Activated CD4-positive, alpha-beta T cell treated with anti-CD3 and anti-CD28 coated beads, Interleukin-2, Interleukin-4, amounts not matched to agents 100 ng/mL and 50 ng/mL, durations not matched to agents 16 hours and 8 hours (primary cell): Measurements from ENCODE around the gene PRPF39.
A peak's percentile ranks its signal among the peaks of the same experiment; 100 is the strongest.
"Not testable (repeated sequence)": the region's sequence is repeated elsewhere in the genome, so short reads cannot be mapped to it uniquely, and the experiment has no call there.

Source experiments
- DNase-seq: peaks from one replicate; pipeline ENCODE4 v3.0.0-alpha.2; 2020; ENCODE audit warnings: low spot score

PRPF39 gene

GRCh38 chr14:45140661-45141187 is 56.8 kb downstream of the PRPF39 start:
- DNase-seq: no peak

DNA sequence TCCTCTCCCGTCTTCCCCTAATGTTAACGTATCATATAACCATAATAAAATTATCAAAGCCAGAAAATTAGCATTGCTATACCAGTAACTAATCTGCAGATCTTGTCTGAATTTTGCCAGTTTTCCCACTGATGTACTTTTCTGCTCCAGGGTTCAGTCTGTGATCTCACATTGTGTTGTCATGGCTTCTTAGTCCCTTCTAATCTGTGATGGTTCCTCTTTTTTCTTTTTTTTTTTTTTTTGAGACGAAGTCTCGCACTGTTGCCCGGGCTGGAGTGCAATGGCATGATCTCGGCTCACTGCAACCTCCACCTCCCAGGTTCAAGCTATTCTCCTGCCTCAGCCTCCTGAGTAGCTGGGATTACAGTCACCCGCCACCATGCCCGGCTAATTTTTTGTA is 58.2 kb downstream of the PRPF39 start:
- DNase-seq: not testable (repeated sequence)

GRCh38 chr14:45144658-45145057 is 60.7 kb downstream of the PRPF39 start:
- no peak for DNase-seq

DNA sequence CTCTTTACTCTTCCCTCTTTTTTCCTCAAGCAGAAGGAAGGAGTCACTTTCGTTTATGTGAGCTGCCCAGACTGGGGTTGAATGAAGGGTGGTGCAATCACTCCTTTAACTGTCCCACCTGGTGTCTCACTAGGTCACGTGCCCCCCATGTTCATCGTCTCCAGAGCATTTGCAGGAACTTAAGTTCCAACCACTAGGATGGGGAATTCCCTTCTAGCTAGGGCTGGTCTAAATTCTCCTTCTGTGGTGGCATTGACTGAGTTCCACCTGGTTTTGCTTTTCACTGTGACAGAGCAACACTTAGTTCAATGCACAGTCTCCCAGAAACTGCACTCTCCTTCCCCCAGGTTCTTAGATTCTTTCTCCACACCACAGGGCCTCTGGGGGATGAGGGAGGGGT is 61.3 kb downstream of the PRPF39 start:
- no peak for DNase-seq

GRCh38 chr14:45149602-45150001 is 65.7 kb downstream of the PRPF39 start:
- DNase-seq: no peak

DNA sequence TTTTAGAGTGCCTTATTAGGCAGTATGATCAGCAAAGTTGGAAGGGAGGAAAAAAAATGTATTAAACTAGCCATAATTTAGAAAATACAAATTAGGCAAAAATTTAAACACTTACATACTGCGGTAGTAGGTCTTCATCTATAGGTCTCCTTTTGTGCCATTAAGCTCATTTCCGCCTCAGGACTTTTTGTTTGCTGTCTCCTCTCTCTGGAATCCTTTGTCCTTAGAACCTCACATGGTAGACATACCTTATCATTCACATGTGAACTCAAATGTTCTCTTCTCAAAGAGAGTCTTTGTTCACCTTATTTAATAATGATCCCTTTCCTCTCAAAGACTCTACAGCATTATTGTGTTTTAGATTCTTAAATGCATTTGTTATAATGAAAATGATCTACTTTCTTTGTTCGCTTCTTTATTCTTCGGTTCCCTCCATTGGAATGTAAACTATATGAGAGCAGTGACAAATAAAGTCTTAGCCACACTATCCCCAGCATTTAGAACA is 66.5 kb downstream of the PRPF39 start:
- DNase-seq: no peak

GRCh38 chr14:45156067-45156466 is 72.2 kb downstream of the PRPF39 start:
- peak; percentile 55 for DNase-seq
